ENCODE results near the gene CYP24A1. TPM values are rescaled to one million over a fixed set of nuclear protein-coding genes. Genes with fewer than 3 reads are reported as not detected.
A peak's percentile ranks its signal among the peaks of the same experiment; 100 is the strongest.

CYP24A1 gene
- total RNA-seq, 1 donor from 2014 or later, result not detected

DNA sequence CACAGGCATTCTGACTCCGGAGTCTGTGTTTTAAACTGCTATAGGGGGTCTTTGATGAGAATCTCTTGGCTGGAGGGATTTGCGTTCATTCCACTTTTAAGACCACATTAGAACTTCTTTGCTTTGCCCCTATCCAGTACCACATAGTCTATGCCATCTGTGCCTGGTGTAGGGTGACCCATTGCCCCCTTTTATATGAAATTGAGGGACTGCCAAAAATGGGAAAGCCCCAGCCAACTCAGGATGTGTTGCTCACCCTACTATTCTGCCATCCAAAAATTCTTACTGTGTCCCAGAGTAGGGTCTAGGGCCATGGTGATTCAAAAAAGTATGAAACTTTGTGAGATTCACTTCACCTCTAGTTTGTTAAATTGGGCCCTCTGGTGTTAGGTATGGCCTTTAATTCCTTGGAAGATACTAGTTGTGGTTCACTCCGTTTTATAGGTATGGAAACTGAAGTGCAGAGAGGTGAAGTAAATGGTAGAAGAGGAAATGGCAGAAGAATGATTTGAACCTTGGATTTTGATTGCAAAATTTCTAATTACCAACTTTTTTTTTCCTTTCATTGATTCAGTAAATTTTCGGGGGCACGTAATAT lies 35.5 kb upstream of the CYP24A1 start:
- Mint-ChIP-seq H3K27me3 (ENCODE audit: insufficient read depth, low read depth) (peaks cover 2% of the 10 kb centered on the region), H3K4me3 (peak overlapping the region; percentile 91), H3K36me3 (peaks cover 27% of the 10 kb centered on the region), H3K4me1 (peaks cover 17% of the 10 kb centered on the region), H3K9me3 (peaks cover 2% of the 10 kb centered on the region), H3K27ac (no peak overlapping the region)
- H2AFZ ChIP-seq (replicated peaks), result no peak overlapping the region
- no peaks in the 10 kb centered on the region for H3F3A ChIP-seq (ENCODE audit: low read depth)
- H3K79me2 ChIP-seq (ENCODE audit: low read depth), result peaks cover 65% of the 10 kb centered on the region
- peaks cover 11% of the 10 kb centered on the region for H3K4me1 ChIP-seq
- H3K4me3 ChIP-seq, result peak overlapping the region; percentile 99
- TF ChIP-seq, protein P1, sequence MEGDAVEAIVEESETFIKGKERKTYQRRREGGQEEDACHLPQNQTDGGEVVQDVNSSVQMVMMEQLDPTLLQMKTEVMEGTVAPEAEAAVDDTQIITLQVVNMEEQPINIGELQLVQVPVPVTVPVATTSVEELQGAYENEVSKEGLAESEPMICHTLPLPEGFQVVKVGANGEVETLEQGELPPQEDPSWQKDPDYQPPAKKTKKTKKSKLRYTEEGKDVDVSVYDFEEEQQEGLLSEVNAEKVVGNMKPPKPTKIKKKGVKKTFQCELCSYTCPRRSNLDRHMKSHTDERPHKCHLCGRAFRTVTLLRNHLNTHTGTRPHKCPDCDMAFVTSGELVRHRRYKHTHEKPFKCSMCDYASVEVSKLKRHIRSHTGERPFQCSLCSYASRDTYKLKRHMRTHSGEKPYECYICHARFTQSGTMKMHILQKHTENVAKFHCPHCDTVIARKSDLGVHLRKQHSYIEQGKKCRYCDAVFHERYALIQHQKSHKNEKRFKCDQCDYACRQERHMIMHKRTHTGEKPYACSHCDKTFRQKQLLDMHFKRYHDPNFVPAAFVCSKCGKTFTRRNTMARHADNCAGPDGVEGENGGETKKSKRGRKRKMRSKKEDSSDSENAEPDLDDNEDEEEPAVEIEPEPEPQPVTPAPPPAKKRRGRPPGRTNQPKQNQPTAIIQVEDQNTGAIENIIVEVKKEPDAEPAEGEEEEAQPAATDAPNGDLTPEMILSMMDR (IDR thresholded peaks at IDR 0.05), result peak; percentile 19
- no peak for TF ChIP-seq EZH2 (IDR thresholded peaks at IDR 0.05)
- no peak overlapping the region for H3K27ac ChIP-seq
- peak overlapping the region; percentile 100 for H3K9ac ChIP-seq
- H4K20me1 ChIP-seq (ENCODE audit: low read depth), result peaks cover 22% of the 10 kb centered on the region
- no peaks in the 10 kb centered on the region for H3K9me3 ChIP-seq (ENCODE audit: low read depth)
- DNase-seq (ENCODE audit: low spot score), result no peak
- H3K4me2 ChIP-seq, result peak overlapping the region; percentile 88
- no peaks in the 10 kb centered on the region for H3K36me3 ChIP-seq
- H3K27me3 ChIP-seq, result no peaks in the 10 kb centered on the region

DNA sequence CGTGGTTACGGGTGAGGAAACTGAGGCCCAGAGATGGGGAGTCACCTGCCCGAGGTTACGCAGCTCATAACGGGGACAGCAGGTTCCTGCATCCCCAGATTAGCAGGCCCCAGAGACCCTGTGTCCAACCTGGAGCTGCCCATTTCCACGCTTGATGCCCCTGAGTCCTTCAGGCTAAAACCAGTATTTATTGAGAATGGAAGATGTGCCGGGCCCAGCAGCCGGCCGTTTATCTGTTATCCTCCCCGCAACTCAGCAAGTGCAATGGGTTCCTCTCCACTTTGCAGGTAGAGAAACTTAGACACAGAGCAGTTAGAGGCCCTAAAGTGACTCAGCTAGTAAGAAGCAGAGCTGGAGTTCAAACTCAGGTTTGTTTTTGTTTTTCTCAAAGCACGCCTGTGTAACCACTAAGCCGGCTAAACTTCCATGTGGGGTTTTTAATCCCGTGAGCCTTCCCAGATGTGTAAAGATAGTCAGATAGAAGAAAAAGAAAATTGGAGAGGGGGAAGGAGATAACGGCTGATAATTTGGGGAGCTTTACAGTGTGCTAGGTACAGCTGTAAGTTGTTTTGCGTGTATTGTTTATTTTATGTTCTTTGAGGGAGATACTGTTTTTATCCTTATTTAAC lies 34.9 kb upstream of the CYP24A1 start:
- TF ChIP-seq, protein P1 (IDR thresholded peaks at IDR 0.05), result no peak
- TF ChIP-seq EZH2 (IDR thresholded peaks at IDR 0.05) (no peak), EZH2phosphoT487 (IDR thresholded peaks at IDR 0.05) (no peak)
- H3K27ac ChIP-seq, result peak overlapping the region; percentile 100
- peak overlapping the region; percentile 88 for H3K4me2 ChIP-seq
- peak overlapping the region; percentile 91 for H3K4me3 Mint-ChIP-seq
- peak overlapping the region; percentile 99 for H3K4me3 ChIP-seq
- peak; percentile 38 for DNase-seq (ENCODE audit: low spot score)
- peaks cover 22% of the 10 kb centered on the region for H4K20me1 ChIP-seq (ENCODE audit: low read depth)
- H3K4me1 Mint-ChIP-seq, result peaks cover 17% of the 10 kb centered on the region
- H3K27me3 ChIP-seq, result no peaks in the 10 kb centered on the region
- H3K9me3 ChIP-seq (ENCODE audit: low read depth), result no peaks in the 10 kb centered on the region
- H3K79me2 ChIP-seq (ENCODE audit: low read depth), result peaks cover 58% of the 10 kb centered on the region
- peak overlapping the region; percentile 100 for H2AFZ ChIP-seq (replicated peaks)
- no peaks in the 10 kb centered on the region for H3K36me3 ChIP-seq
- peaks cover 25% of the 10 kb centered on the region for H3K36me3 Mint-ChIP-seq
- H3K27me3 Mint-ChIP-seq (ENCODE audit: insufficient read depth, low read depth), result peaks cover 2% of the 10 kb centered on the region
- H3K9me3 Mint-ChIP-seq, result peaks cover 2% of the 10 kb centered on the region
- peaks cover 11% of the 10 kb centered on the region for H3K4me1 ChIP-seq
- peak overlapping the region; percentile 79 for H3K27ac Mint-ChIP-seq
- H3F3A ChIP-seq (ENCODE audit: low read depth), result no peaks in the 10 kb centered on the region
- H3K9ac ChIP-seq, result peak overlapping the region; percentile 100

DNA sequence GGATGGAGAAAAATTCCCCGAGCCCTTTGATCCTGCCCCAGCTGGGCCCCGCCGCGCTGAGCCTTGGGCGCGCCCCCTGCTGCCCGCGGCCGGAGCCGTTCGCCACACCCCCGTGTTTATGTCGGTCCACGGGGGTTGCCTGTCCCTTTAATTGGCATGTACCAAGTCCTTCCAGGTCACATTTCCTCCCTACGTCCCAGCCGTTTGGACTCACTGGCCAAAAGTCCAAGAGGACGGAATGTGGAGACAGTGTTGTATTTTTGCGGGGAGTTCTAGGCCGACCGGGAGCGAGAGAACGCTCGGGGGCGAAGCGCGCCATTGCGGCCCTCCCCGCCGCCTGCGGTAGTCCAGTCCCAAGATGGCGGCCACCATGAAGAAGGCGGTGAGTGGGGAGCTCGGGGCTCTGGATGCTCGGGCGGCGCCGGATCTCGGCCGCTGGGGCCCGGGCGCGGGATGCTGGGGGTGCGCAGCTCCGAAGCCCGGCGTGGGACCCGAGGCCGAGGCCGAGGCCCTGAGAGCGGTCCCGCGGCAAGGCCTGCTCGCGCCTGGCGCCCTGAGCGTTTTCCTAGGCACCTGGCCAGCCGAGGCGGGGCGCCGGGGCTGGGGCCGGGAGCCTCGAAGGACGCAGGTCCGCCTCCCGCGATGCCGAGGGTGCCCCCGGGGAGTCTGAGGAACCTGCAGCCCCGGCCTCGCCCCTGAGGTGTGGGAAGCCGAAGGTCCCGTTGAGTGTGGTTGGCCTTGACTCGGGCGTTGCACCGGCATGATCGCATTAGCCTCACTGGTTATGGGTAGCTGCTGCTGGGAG lies 34.2 kb upstream of the CYP24A1 start, which contains the start of gene PFDN4:
Gene PFDN4 (plus strand): TSS at position 345 of the 805 bp plus-strand sequence. CDS start 14 bp downstream, at position 359.
- peaks cover 2% of the 10 kb centered on the region for H3K27me3 Mint-ChIP-seq (ENCODE audit: insufficient read depth, low read depth)
- peaks cover 17% of the 10 kb centered on the region for H3K4me1 Mint-ChIP-seq
- TF ChIP-seq, protein P1 (IDR thresholded peaks at IDR 0.05), result peak; percentile 84
- TF ChIP-seq EZH2 (IDR thresholded peaks at IDR 0.05), result peak; percentile 41
- peak; percentile 29 for TF ChIP-seq EZH2phosphoT487 (IDR thresholded peaks at IDR 0.05)
- DNase-seq (ENCODE audit: low spot score), result peak; percentile 89
- H3K9me3 Mint-ChIP-seq, result peaks cover 2% of the 10 kb centered on the region
- Histone ChIP-seq H4K20me1 (ENCODE audit: low read depth) (peaks cover 16% of the 10 kb centered on the region), H3K79me2 (ENCODE audit: low read depth) (peaks cover 51% of the 10 kb centered on the region), H3K4me1 (peaks cover 11% of the 10 kb centered on the region), H3K36me3 (no peaks in the 10 kb centered on the region), H2AFZ (replicated peaks) (peak within 1 kb of the TSS; percentile 100), H3F3A (ENCODE audit: low read depth) (no peaks in the 10 kb centered on the region), H3K9me3 (ENCODE audit: low read depth) (no peaks in the 10 kb centered on the region), H3K27me3 (no peaks in the 10 kb centered on the region), H3K4me3 (peak within 1 kb of the TSS; percentile 99), H3K27ac (peak within 1 kb of the TSS; percentile 100), H3K4me2 (peak within 1 kb of the TSS; percentile 88), H3K9ac (peak within 1 kb of the TSS; percentile 100)
- H3K4me3 Mint-ChIP-seq, result peak within 1 kb of the TSS; percentile 99
- H3K27ac Mint-ChIP-seq, result peak within 1 kb of the TSS; percentile 100
- H3K36me3 Mint-ChIP-seq, result peaks cover 24% of the 10 kb centered on the region

All from neural progenitor cell (in vitro differentiated cells).